ENCODE data around the gene CDCA8.
"Not testable (repeated sequence)": the region's sequence is repeated elsewhere in the genome, so short reads cannot be mapped to it uniquely, and the experiment has no call there.

Gene CDCA8

GRCh38 chr1:37718901-37719571 lies 26.7 kb downstream of the CDCA8 start:
- DNase-seq = no peak

- no peak for DNase-seq
These were observed 27.4 kb downstream of the CDCA8 start for GRCh38 chr1:37719572-37720195.

- no peak for DNase-seq
These were observed 28.2 kb downstream of the CDCA8 start for GRCh38 chr1:37720231-37721130.

GRCh38 chr1:37721565-37721964 lies 29.2 kb downstream of the CDCA8 start:
- no peak for DNase-seq

GRCh38 chr1:37722181-37723071 lies 30.1 kb downstream of the CDCA8 start:
- DNase-seq = no peak

- DNase-seq = no peak
These were observed 30.7 kb downstream of the CDCA8 start for GRCh38 chr1:37723072-37723389.

DNA sequence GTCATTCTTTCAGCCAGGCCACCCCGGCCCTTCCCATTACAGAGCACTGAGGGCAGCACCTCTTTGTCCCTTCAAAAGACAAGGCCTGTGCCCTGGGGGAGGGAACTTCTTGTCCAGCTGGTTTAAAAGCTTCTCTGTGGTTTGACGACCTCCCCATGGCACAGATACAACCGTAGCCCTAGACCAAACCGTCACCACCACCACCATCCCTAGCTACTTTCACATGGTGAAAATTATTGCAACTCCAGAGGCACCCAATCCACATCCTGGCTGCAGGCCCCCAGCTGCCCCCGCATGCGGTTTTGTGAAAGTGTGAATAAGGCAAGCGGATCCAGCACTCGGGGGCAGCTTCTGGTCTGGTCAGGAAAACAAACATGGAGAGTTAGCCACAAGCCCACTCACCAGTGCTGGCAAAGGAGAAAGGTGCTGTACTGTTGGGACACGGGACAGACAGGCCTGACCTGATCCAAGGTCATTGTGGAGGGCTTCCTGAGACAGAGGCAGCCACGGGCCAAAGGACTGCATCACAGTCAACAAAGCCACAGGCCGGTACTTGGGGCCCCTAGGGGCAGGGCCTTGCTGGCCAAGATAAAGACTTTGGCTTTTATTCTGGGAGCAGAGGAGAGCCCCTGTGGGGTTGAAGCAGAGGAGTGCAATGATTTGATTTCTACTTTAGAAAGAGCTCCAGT lies 31.2 kb downstream of the CDCA8 start:
- no peak for DNase-seq

DNA sequence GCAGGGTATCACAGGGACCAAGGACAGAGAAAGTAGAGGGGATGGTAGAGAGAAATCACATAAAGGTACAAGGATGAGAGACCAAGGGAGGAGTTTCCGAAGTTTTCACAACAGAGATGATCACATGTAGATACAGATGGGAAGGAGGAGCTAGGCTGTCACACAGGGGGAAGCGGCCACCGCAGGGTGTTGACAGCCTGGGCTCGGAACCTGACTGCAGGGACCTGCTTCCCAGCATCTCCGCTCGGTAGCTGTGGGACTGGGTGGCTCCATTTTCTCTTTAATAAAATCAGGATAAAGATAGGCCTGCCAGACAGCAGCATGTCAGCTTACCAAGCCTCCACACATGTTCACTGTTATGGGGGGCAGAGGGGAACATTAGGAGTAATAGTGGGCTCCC lies 32.3 kb downstream of the CDCA8 start:
- DNase-seq = no peak

GRCh38 chr1:37725851-37726613 lies 33.7 kb downstream of the CDCA8 start:
- no peak for DNase-seq

GRCh38 chr1:37726751-37727585 lies 34.7 kb downstream of the CDCA8 start:
- no peak for DNase-seq

GRCh38 chr1:37728416-37728815 lies 36.1 kb downstream of the CDCA8 start:
- DNase-seq = no peak

DNA sequence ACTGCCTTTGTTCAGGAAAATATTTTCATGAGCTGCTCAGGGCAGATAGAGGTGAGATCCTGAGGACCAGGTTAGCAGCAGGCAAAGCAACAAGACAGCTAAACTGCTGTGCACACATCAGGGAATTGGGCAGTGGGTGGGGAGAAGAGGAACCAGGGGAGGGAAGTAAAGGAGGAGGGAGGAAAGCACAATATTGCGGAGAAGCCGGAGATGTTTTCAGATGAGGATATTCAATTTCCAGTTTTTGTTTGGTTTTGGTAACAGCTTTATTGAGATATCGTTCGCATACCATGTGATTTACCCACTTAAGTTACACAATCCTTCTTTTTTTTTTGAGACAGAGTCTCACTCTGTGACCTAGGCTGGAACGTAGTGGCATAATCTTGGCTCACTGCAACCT lies 38.1 kb downstream of the CDCA8 start:
- DNase-seq = no peak

DNA sequence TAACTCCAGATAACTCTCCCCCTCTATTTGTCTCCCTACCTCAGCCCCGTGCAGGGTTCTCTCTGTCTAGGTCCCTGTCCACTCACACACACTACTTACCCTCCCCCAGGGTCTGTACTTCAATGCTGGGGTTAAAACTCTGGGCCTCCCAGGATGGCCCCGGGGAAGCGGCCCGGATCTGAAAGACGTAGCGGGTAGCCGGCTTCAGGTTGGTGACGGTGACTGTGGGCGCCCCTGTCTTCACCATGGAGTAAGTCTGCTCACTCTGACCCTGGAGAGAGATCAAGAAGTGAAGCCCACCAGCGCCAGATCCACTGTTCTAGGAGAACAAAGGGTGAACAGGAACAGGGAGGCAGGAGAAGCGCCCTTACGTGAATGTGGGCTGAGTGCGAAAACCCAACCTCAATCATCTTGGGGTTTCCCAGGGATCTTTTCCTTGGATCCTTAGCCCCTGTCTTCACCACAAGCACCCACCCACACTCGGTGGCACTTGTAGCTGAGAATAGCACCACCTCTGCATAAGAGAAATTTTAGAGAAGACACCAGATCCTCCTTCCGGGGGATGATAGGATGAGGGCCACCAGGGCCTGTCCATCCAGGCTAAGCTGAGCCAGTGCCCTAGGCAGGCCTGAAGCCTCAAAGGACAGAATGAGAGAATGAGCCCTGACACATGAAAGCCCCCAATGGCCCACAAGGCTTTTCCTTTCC lies 39.1 kb downstream of the CDCA8 start:
- no peak for DNase-seq

DNA sequence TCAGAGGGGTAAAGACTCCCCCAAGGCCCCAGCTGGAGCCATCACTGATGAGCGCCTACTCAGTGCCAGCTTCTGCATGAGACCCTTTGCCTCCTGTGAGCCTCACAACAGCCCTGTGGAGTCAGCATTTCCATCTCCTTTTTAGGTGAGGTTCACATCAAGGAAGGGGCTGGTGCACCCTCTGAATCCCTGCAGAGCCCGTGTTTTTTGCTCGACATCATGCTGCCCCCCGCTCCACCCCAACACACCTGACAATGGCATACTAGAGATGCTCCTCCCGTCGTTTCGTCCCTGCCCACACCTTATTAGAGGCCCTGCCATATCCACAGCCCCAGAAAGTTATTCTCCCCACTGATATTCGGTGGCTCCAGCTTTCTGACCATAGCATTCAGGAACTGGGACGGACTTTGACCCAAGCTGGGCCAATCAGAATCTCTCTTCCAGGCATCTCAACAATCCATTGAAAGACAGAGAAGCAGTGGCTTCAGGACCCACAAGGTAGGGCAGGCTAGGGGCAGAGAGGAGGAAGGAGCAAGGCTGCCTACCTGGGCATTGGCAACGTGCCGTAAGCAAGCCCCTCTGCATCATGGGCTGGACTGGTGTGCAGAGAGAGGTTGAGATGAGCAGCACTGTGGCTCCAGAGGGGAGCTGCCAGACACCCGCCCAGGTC lies 39.9 kb downstream of the CDCA8 start:
- DNase-seq = no peak

DNA sequence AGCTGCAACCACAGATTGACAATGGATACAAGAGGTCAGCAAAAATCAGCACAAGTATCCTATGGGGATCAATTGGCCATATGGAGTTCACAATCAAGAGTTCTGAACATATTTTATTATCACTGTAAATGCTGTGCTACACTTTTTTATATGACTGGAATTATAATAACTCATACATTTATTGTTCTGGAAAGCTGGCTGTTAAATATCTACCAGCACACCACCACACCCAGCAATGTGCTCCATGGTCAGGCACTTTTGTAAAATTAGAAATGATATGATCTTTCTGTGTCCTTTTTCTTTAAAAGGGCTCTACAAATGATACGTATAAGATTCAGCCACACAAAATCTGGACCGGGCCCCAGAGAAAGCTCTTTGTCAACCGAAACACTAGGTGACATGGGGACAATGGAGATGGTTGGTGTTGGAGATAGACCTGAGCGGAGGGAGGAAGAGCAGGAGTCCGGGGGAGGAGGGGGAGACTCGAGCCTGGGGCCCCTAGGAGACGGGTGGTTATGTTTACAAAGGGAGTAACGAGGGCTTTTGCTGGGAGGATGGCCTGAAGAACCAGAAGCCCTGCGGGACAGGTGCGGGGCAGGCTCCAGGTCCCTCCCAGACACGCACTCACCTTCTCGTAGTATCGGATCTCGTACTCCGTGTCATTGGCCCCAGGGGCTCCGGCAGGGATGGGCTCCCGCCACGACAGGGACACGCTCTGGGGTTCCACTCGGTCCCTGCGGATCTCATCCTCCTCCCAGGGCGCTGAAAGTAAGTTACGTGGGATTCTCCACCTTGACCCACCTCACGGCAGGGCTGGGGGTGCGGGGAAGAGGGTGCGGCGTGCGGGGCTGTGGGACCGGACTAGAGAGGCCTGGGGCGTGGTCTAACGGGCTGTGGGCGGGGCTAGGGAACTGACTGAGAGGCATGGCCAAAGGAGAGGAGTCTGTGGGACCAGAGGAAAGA lies 42.6 kb downstream of the CDCA8 start:
- no peak for DNase-seq

DNA sequence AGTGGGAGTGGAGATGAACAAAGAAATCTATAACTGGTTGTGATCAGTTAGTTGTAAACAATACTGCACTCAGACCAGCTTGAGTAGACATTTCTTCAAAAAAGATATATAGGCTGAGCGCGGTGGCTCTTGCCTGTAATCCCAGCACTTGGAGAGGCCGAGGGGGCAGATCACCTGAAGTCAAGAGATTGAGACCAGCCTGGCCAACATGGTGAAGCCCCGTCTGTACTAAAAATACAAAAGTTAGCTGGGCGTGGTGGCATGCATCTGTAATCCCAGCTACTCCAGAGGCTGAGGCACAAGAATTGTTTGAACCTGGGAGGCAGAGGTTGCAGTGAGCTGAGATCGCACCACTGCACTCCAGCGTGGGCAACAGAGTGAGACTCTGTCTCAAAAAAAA lies 45.7 kb downstream of the CDCA8 start:
- not testable (repeated sequence) for DNase-seq

GRCh38 chr1:37738619-37739018 lies 46.3 kb downstream of the CDCA8 start:
- not testable (repeated sequence) for DNase-seq

DNA sequence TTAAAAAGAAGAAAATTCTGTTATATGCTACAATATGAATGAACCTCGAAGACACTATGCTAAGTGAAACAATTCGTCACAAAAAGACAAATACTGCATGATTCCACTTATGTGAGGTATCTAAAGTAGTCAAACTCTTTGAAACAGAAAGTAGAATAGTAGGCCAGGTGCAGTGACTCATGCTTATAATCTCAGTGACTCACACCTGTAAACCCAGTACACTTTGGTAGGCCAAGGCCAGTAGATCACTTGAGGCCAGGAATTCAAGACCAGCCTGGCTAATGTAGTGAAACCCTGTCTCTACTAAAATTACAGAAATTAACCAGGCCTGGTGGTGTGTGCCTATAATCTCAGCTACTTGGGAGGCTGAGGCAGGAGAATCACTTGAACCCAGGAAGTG lies 46.9 kb downstream of the CDCA8 start:
- no peak for DNase-seq

Data from DMS79 treated with DMSO at 0.1 percent for 48 hours (cell line).